Measurements from ENCODE around the gene CXCL3. TPM values are rescaled to one million over a fixed set of nuclear protein-coding genes. Genes with fewer than 3 reads are reported as not detected.
A peak's percentile ranks its signal among the peaks of the same experiment; 100 is the strongest.

CXCL3 gene
- polyA plus RNA-seq, 2 donors, result 0.47 to 4.6 TPM

DNA sequence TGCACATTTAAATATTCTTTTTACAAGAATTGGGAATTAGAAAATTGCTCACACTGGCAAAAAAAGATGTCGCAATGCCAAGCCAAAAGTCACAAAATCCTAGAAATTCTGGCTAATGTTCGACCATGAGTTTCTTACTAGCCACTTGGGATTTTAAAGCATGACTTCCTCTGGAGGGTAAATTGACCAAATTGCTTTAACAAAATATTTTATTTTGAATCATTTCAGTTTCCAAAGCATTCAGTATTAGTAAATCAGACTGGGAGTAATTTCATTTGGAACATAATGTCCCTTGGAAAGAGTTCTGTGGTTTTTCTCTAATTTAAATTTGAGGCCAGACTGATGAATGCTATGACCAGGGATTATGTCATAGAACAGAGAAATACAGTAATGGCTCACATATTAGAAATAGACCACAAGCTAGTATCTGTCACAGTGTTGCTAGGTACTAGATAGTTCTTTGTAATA lies 32.4 kb downstream of the CXCL3 start:
- Histone ChIP-seq H3K4me3 (ENCODE audit: low read depth in 1 of 2, low read length in 2 of 2) (no peak overlapping the region), H3K36me3 (ENCODE audit: control insufficient read depth in 2 of 2, insufficient read depth in 2 of 2, low read length in 1 of 2) (no peaks in the 10 kb centered on the region), H3K27me3 (ENCODE audit: control insufficient read depth in 1 of 2, insufficient read depth in 2 of 2, low read length in 2 of 2) (no peaks in the 10 kb centered on the region), H3K27ac (ENCODE audit: low read depth in 2 of 2, low read length in 1 of 2) (no peak overlapping the region), H3K4me1 (ENCODE audit: control insufficient read depth in 2 of 2, insufficient read depth in 2 of 2, low read length in 1 of 2) (no peaks in the 10 kb centered on the region), H3K9me3 (ENCODE audit: control insufficient read depth in 2 of 2, insufficient read depth in 1 of 2, low read depth in 1 of 2, low read length in 1 of 2) (no peaks in the 10 kb centered on the region)
- WGBS, 2 donors, result 74 to 83% methylated on average over 2 of the region's 2 CpGs

- no peak overlapping the region for H3K4me3 ChIP-seq (ENCODE audit: low read depth in 1 of 2, low read length in 2 of 2)
- no peaks in the 10 kb centered on the region for H3K36me3 ChIP-seq (ENCODE audit: control insufficient read depth in 2 of 2, insufficient read depth in 2 of 2, low read length in 1 of 2)
- H3K27me3 ChIP-seq (ENCODE audit: control insufficient read depth in 1 of 2, insufficient read depth in 2 of 2, low read length in 2 of 2), result no peaks in the 10 kb centered on the region
- no peaks in the 10 kb centered on the region for H3K9me3 ChIP-seq (ENCODE audit: control insufficient read depth in 2 of 2, insufficient read depth in 1 of 2, low read depth in 1 of 2, low read length in 1 of 2)
- H3K27ac ChIP-seq (ENCODE audit: low read depth in 2 of 2, low read length in 1 of 2), result no peak overlapping the region
- 31 to 37% methylated on average over 3 of the region's 3 CpGs for WGBS, 2 donors
- H3K4me1 ChIP-seq (ENCODE audit: control insufficient read depth in 2 of 2, insufficient read depth in 2 of 2, low read length in 1 of 2), result no peaks in the 10 kb centered on the region
These were observed 33.0 kb downstream of the CXCL3 start for GRCh38 chr4:74005528-74005927.

DNA sequence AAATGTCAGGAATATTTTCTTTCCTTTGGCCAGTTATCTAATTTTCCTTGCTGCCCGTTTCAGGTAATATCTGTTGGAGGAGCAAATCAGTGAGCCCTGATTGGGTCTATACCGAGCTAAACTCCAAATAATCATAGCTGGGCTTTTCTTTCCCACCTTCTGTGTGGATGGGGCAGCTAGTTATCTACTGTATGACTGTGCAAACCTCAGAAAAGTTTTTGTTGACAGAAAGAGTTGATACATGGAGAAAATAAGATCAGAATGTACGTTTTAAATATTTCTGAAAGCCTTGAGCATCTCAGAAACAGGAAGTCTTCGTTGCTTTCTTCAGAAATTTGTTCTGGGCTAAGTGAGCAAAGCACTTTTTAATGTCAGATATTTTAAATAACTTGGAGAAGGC lies 33.8 kb downstream of the CXCL3 start:
- Histone ChIP-seq H3K4me1 (ENCODE audit: control insufficient read depth in 2 of 2, insufficient read depth in 2 of 2, low read length in 1 of 2) (no peaks in the 10 kb centered on the region), H3K9me3 (ENCODE audit: control insufficient read depth in 2 of 2, insufficient read depth in 1 of 2, low read depth in 1 of 2, low read length in 1 of 2) (no peaks in the 10 kb centered on the region), H3K36me3 (ENCODE audit: control insufficient read depth in 2 of 2, insufficient read depth in 2 of 2, low read length in 1 of 2) (no peaks in the 10 kb centered on the region), H3K27ac (ENCODE audit: low read depth in 2 of 2, low read length in 1 of 2) (no peak overlapping the region), H3K4me3 (ENCODE audit: low read depth in 1 of 2, low read length in 2 of 2) (no peak overlapping the region), H3K27me3 (ENCODE audit: control insufficient read depth in 1 of 2, insufficient read depth in 2 of 2, low read length in 2 of 2) (no peaks in the 10 kb centered on the region)
- WGBS, 2 donors, result 57 to 59% methylated on average over 4 of the region's 4 CpGs

- Histone ChIP-seq H3K27me3 (ENCODE audit: control insufficient read depth in 1 of 2, insufficient read depth in 2 of 2, low read length in 2 of 2) (no peaks in the 10 kb centered on the region), H3K27ac (ENCODE audit: low read depth in 2 of 2, low read length in 1 of 2) (no peak overlapping the region), H3K9me3 (ENCODE audit: control insufficient read depth in 2 of 2, insufficient read depth in 1 of 2, low read depth in 1 of 2, low read length in 1 of 2) (no peaks in the 10 kb centered on the region), H3K36me3 (ENCODE audit: control insufficient read depth in 2 of 2, insufficient read depth in 2 of 2, low read length in 1 of 2) (no peaks in the 10 kb centered on the region), H3K4me1 (ENCODE audit: control insufficient read depth in 2 of 2, insufficient read depth in 2 of 2, low read length in 1 of 2) (peaks cover 4% of the 10 kb centered on the region in 2 donors), H3K4me3 (ENCODE audit: low read depth in 1 of 2, low read length in 2 of 2) (no peak overlapping the region)
- 75 to 82% methylated on average over 6 of the region's 6 CpGs for WGBS, 2 donors
These were observed 38.2 kb downstream of the CXCL3 start for GRCh38 chr4:74000301-74000700.

GRCh38 chr4:73998040-73999011 lies 40.2 kb downstream of the CXCL3 start, which contains the start of gene CXCL5:
CXCL5 (minus strand) TSS chr4:73998677; CDS start chr4:73998581, 96 bp downstream.
- H3K27me3 ChIP-seq (ENCODE audit: control insufficient read depth in 1 of 2, insufficient read depth in 2 of 2, low read length in 2 of 2), result no peaks in the 10 kb centered on the region
- no peaks in the 10 kb centered on the region for H3K9me3 ChIP-seq (ENCODE audit: control insufficient read depth in 2 of 2, insufficient read depth in 1 of 2, low read depth in 1 of 2, low read length in 1 of 2)
- peak within 1 kb of the TSS; percentile 21 to 32 for H3K4me3 ChIP-seq (ENCODE audit: low read depth in 1 of 2, low read length in 2 of 2)
- no peaks in the 10 kb centered on the region for H3K36me3 ChIP-seq (ENCODE audit: control insufficient read depth in 2 of 2, insufficient read depth in 2 of 2, low read length in 1 of 2)
- 16 to 21% methylated on average over 46 of the region's 46 CpGs for WGBS, 2 donors
- H3K4me1 ChIP-seq (ENCODE audit: control insufficient read depth in 2 of 2, insufficient read depth in 2 of 2, low read length in 1 of 2), result peaks cover 4% of the 10 kb centered on the region in 2 donors
- H3K27ac ChIP-seq (ENCODE audit: low read depth in 2 of 2, low read length in 1 of 2), result no peak within 1 kb of the TSS

- H3K36me3 ChIP-seq (ENCODE audit: control insufficient read depth in 2 of 2, insufficient read depth in 2 of 2, low read length in 1 of 2), result no peaks in the 10 kb centered on the region
- H3K4me1 ChIP-seq (ENCODE audit: control insufficient read depth in 2 of 2, insufficient read depth in 2 of 2, low read length in 1 of 2), result no peaks in the 10 kb centered on the region
- H3K9me3 ChIP-seq (ENCODE audit: control insufficient read depth in 2 of 2, insufficient read depth in 1 of 2, low read depth in 1 of 2, low read length in 1 of 2), result no peaks in the 10 kb centered on the region
- WGBS, 2 donors, result 0 to 45% methylated on average over 1 of the region's 1 CpG
- H3K27me3 ChIP-seq (ENCODE audit: control insufficient read depth in 1 of 2, insufficient read depth in 2 of 2, low read length in 2 of 2), result no peaks in the 10 kb centered on the region
- no peak overlapping the region for H3K27ac ChIP-seq (ENCODE audit: low read depth in 2 of 2, low read length in 1 of 2)
- no peak overlapping the region for H3K4me3 ChIP-seq (ENCODE audit: low read depth in 1 of 2, low read length in 2 of 2)
These were observed 46.4 kb downstream of the CXCL3 start for GRCh38 chr4:73992050-73992449.

- WGBS, 2 donors, result 93 to 96% methylated on average over 1 of the region's 1 CpG
- Histone ChIP-seq H3K27me3 (ENCODE audit: control insufficient read depth in 1 of 2, insufficient read depth in 2 of 2, low read length in 2 of 2) (no peaks in the 10 kb centered on the region), H3K9me3 (ENCODE audit: control insufficient read depth in 2 of 2, insufficient read depth in 1 of 2, low read depth in 1 of 2, low read length in 1 of 2) (no peaks in the 10 kb centered on the region), H3K4me1 (ENCODE audit: control insufficient read depth in 2 of 2, insufficient read depth in 2 of 2, low read length in 1 of 2) (no peaks in the 10 kb centered on the region), H3K4me3 (ENCODE audit: low read depth in 1 of 2, low read length in 2 of 2) (no peak overlapping the region), H3K27ac (ENCODE audit: low read depth in 2 of 2, low read length in 1 of 2) (no peak overlapping the region), H3K36me3 (ENCODE audit: control insufficient read depth in 2 of 2, insufficient read depth in 2 of 2, low read length in 1 of 2) (no peaks in the 10 kb centered on the region)
These were observed 46.8 kb downstream of the CXCL3 start for GRCh38 chr4:73991742-73992000.

- Histone ChIP-seq H3K36me3 (ENCODE audit: control insufficient read depth in 2 of 2, insufficient read depth in 2 of 2, low read length in 1 of 2) (no peaks in the 10 kb centered on the region), H3K9me3 (ENCODE audit: control insufficient read depth in 2 of 2, insufficient read depth in 1 of 2, low read depth in 1 of 2, low read length in 1 of 2) (no peaks in the 10 kb centered on the region), H3K4me3 (ENCODE audit: low read depth in 1 of 2, low read length in 2 of 2) (no peak overlapping the region), H3K27ac (ENCODE audit: low read depth in 2 of 2, low read length in 1 of 2) (no peak overlapping the region), H3K27me3 (ENCODE audit: control insufficient read depth in 1 of 2, insufficient read depth in 2 of 2, low read length in 2 of 2) (no peaks in the 10 kb centered on the region), H3K4me1 (ENCODE audit: control insufficient read depth in 2 of 2, insufficient read depth in 2 of 2, low read length in 1 of 2) (no peaks in the 10 kb centered on the region)
- WGBS, 2 donors, result 89% methylated on average over 9 of the region's 9 CpGs
These were observed 47.3 kb downstream of the CXCL3 start for GRCh38 chr4:73990988-73991741.

DNA sequence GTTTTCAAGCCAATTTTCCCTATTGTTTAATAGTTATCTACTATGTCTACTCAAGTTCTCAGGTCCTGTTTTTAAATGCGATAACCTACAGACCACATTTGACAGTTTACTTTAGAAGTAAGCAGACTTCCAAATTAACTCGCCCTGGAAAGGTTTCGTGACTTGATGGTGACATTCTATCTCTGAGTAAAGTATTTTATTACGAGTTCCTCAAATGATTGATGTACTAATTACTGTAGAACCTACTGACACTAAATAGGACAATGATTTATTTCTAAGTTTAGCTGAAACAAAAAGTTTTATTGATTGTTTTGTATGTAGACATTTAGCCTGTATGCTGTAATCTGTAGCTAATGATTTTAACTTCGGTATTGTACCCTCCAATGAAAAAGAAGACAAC lies 48.6 kb downstream of the CXCL3 start:
- 78 to 84% methylated on average over 5 of the region's 5 CpGs for WGBS, 2 donors
- Histone ChIP-seq H3K36me3 (ENCODE audit: control insufficient read depth in 2 of 2, insufficient read depth in 2 of 2, low read length in 1 of 2) (no peaks in the 10 kb centered on the region), H3K4me1 (ENCODE audit: control insufficient read depth in 2 of 2, insufficient read depth in 2 of 2, low read length in 1 of 2) (no peaks in the 10 kb centered on the region)

More for the DNA sequence above, 48.6 kb downstream of the CXCL3 start:
- Histone ChIP-seq H3K9me3 (ENCODE audit: control insufficient read depth in 2 of 2, insufficient read depth in 1 of 2, low read depth in 1 of 2, low read length in 1 of 2) (no peaks in the 10 kb centered on the region), H3K27me3 (ENCODE audit: control insufficient read depth in 1 of 2, insufficient read depth in 2 of 2, low read length in 2 of 2) (no peaks in the 10 kb centered on the region), H3K27ac (ENCODE audit: low read depth in 2 of 2, low read length in 1 of 2) (no peak overlapping the region), H3K4me3 (ENCODE audit: low read depth in 1 of 2, low read length in 2 of 2) (no peak overlapping the region)
